HG03439 (cell line): ENCODE measurements around the gene GJC2.

Experiments
- ATAC-seq: cut with Tn5 transposase; IDR thresholded peaks from one replicate; pipeline ENCODE4 v1.9.1; 2021; ENCODE audit warnings: mild to moderate bottlenecking, moderate library complexity; ENCODE audit not compliant: unreplicated experiment

Gene GJC2

GRCh38 chr1:228156515-228156881 lies 6.8 kb downstream of the GJC2 start:
- ATAC-seq = no peak

GRCh38 chr1:228156941-228157728 lies 7.4 kb downstream of the GJC2 start:
- no peak for ATAC-seq

- no peak for ATAC-seq
These were observed 8.0 kb downstream of the GJC2 start for GRCh38 chr1:228157729-228158126.

GRCh38 chr1:228158151-228159007 lies 8.6 kb downstream of the GJC2 start:
- ATAC-seq = no peak

GRCh38 chr1:228159008-228159665 lies 9.4 kb downstream of the GJC2 start:
- no peak for ATAC-seq

- ATAC-seq = no peak
These were observed 10.6 kb downstream of the GJC2 start for GRCh38 chr1:228160201-228160761.

GRCh38 chr1:228161362-228161761 lies 11.6 kb downstream of the GJC2 start:
- no peak for ATAC-seq

- ATAC-seq = no peak
These were observed 12.1 kb downstream of the GJC2 start for GRCh38 chr1:228161866-228162265.

GRCh38 chr1:228162286-228163006 lies 12.7 kb downstream of the GJC2 start:
- ATAC-seq = no peak

GRCh38 chr1:228163007-228163753 lies 13.4 kb downstream of the GJC2 start:
- ATAC-seq = no peak

GRCh38 chr1:228163776-228164519 lies 14.2 kb downstream of the GJC2 start:
- ATAC-seq = no peak

GRCh38 chr1:228164561-228165371 lies 15.0 kb downstream of the GJC2 start:
- ATAC-seq = peak; percentile 1

- ATAC-seq = peak; percentile 82
These were observed 15.8 kb downstream of the GJC2 start, which contains the start of gene IBA57 for GRCh38 chr1:228165372-228166169. IBA57 (plus strand) TSS chr1:228165804; CDS start chr1:228165817, 13 bp downstream.

- ATAC-seq = peak; percentile 23
These were observed 16.6 kb downstream of the GJC2 start for GRCh38 chr1:228166170-228166936.

- ATAC-seq = no peak
These were observed 19.0 kb downstream of the GJC2 start for GRCh38 chr1:228168563-228169270.

- ATAC-seq = no peak
These were observed 19.6 kb downstream of the GJC2 start for GRCh38 chr1:228169345-228169744.
